ENCODE data around the gene CCDC61. TPM values are rescaled to one million over a fixed set of nuclear protein-coding genes. Genes with fewer than 3 reads are reported as not detected.

Gene CCDC61
- total and polyA plus RNA-seq, 4 experiments from 2014 or later: 6.4 to 39.6 (median 23.3) TPM

- Histone ChIP-seq H3K4me1 (ENCODE audit: insufficient read depth, low read length) (peaks cover 19% of the 10 kb centered on the region), H3K36me3 (ENCODE audit: insufficient read depth, low read length) (no peaks in the 10 kb centered on the region), H3K27me3 (ENCODE audit: insufficient read depth, low read length) (peaks cover 22% of the 10 kb centered on the region), H3K9me3 (ENCODE audit: control insufficient read depth in 1 of 2, low read length in 2 of 2) (no peaks in the 10 kb centered on the region), H3K27ac (ENCODE audit: low read depth, low read length) (no peak overlapping the region), H3K4me3 (ENCODE audit: low read length in 2 of 2) (no peak overlapping the region)
- Mint-ChIP-seq H3K27ac (no peak overlapping the region), H3K36me3 (no peaks in the 10 kb centered on the region), H3K9me3 (peaks cover 0 to 4% (median 0%) of the 10 kb centered on the region in 8 donors), H3K4me1 (peaks cover 13 to 17% (median 15%) of the 10 kb centered on the region in 4 donors), H3K4me3 (no peak overlapping the region), H3K27me3 (peaks cover 40 to 57% of the 10 kb centered on the region in 2 donors)
- ChIA-PET CTCF (ENCODE audit: partially characterized antibody) (no interaction called here), POLR2A (ENCODE audit: partially characterized antibody) (no interaction called here)
- intact Hi-C loops (cut with micrococcal nuclease): no loop called here
- no peak for DNase-seq
These were observed 26.6 kb upstream of the CCDC61 start for GRCh38 chr19:45968626-45969025.

- H3K4me3 ChIP-seq (ENCODE audit: low read length in 2 of 2): no peak overlapping the region
- peaks cover 41 to 58% of the 10 kb centered on the region in 2 donors for H3K27me3 Mint-ChIP-seq
- no peak for DNase-seq
- H3K4me1 ChIP-seq (ENCODE audit: insufficient read depth, low read length): peaks cover 24% of the 10 kb centered on the region
- no peak overlapping the region for H3K27ac ChIP-seq (ENCODE audit: low read depth, low read length)
- CTCF ChIA-PET (ENCODE audit: partially characterized antibody): no interaction called here
- H3K4me3 Mint-ChIP-seq: no peak overlapping the region
- H3K9me3 Mint-ChIP-seq: peaks cover 0 to 4% (median 0%) of the 10 kb centered on the region in 8 donors
- no peaks in the 10 kb centered on the region for H3K36me3 ChIP-seq (ENCODE audit: insufficient read depth, low read length)
- H3K27ac Mint-ChIP-seq: no peak overlapping the region
- POLR2A ChIA-PET (ENCODE audit: partially characterized antibody): interaction anchor here (0.6 kb wide), 1 partner anchor 384 kb away, joined by 3 read pairs; no protein-coding TSS in a partner anchor
- H3K27me3 ChIP-seq (ENCODE audit: insufficient read depth, low read length): peaks cover 22% of the 10 kb centered on the region
- peaks cover 14 to 19% (median 16%) of the 10 kb centered on the region in 4 donors for H3K4me1 Mint-ChIP-seq
- no peaks in the 10 kb centered on the region for H3K36me3 Mint-ChIP-seq
- H3K9me3 ChIP-seq (ENCODE audit: control insufficient read depth in 1 of 2, low read length in 2 of 2): no peaks in the 10 kb centered on the region
- intact Hi-C loops (cut with micrococcal nuclease): no loop called here
These were observed 25.6 kb upstream of the CCDC61 start for GRCh38 chr19:45969676-45970075.

GRCh38 chr19:45971260-45971902, 23.9 kb upstream of the CCDC61 start:
- H3K27ac ChIP-seq (ENCODE audit: low read depth, low read length): no peak overlapping the region
- peak overlapping the region in 2 of 7 donors; percentile 26 to 71 for H3K27ac Mint-ChIP-seq
- H3K9me3 Mint-ChIP-seq: peaks cover 0 to 4% (median 0%) of the 10 kb centered on the region in 8 donors
- ChIA-PET CTCF (ENCODE audit: partially characterized antibody) (no interaction called here), POLR2A (ENCODE audit: partially characterized antibody) (no interaction called here)
- H3K4me1 ChIP-seq (ENCODE audit: insufficient read depth, low read length): peaks cover 24% of the 10 kb centered on the region
- intact Hi-C loops (cut with micrococcal nuclease): no loop called here
- no peaks in the 10 kb centered on the region for H3K36me3 Mint-ChIP-seq
- peaks cover 27% of the 10 kb centered on the region for H3K27me3 ChIP-seq (ENCODE audit: insufficient read depth, low read length)
- H3K4me1 Mint-ChIP-seq: peaks cover 14 to 23% (median 18%) of the 10 kb centered on the region in 4 donors
- H3K4me3 ChIP-seq (ENCODE audit: low read length in 2 of 2): no peak overlapping the region
- H3K4me3 Mint-ChIP-seq: peak overlapping the region in 3 of 8 donors; percentile 40 to 57 (median 46)
- DNase-seq: no peak
- no peaks in the 10 kb centered on the region for H3K9me3 ChIP-seq (ENCODE audit: control insufficient read depth in 1 of 2, low read length in 2 of 2)
- H3K27me3 Mint-ChIP-seq: peaks cover 44 to 65% of the 10 kb centered on the region in 2 donors
- H3K36me3 ChIP-seq (ENCODE audit: insufficient read depth, low read length): no peaks in the 10 kb centered on the region

- intact Hi-C loops (cut with micrococcal nuclease): no loop called here
- no peak overlapping the region for H3K4me3 ChIP-seq (ENCODE audit: low read length in 2 of 2)
- H3K27me3 ChIP-seq (ENCODE audit: insufficient read depth, low read length): peaks cover 27% of the 10 kb centered on the region
- no peak overlapping the region for H3K27ac ChIP-seq (ENCODE audit: low read depth, low read length)
- DNase-seq: peak; percentile 34 to 80 (median 49)
- no peaks in the 10 kb centered on the region for H3K36me3 ChIP-seq (ENCODE audit: insufficient read depth, low read length)
- peaks cover 48 to 64% of the 10 kb centered on the region in 2 donors for H3K27me3 Mint-ChIP-seq
- peaks cover 0 to 4% (median 0%) of the 10 kb centered on the region in 8 donors for H3K9me3 Mint-ChIP-seq
- ChIA-PET POLR2A (ENCODE audit: partially characterized antibody) (no interaction called here), CTCF (ENCODE audit: partially characterized antibody) (no interaction called here)
- peaks cover 24% of the 10 kb centered on the region for H3K4me1 ChIP-seq (ENCODE audit: insufficient read depth, low read length)
- H3K4me1 Mint-ChIP-seq: peaks cover 14 to 23% (median 18%) of the 10 kb centered on the region in 4 donors
- H3K9me3 ChIP-seq (ENCODE audit: control insufficient read depth in 1 of 2, low read length in 2 of 2): no peaks in the 10 kb centered on the region
- no peaks in the 10 kb centered on the region for H3K36me3 Mint-ChIP-seq
- H3K27ac Mint-ChIP-seq: peak overlapping the region in 4 of 7 donors; percentile 14 to 75 (median 26)
- H3K4me3 Mint-ChIP-seq: peak overlapping the region; percentile 11 to 57 (median 43)
These were observed 23.0 kb upstream of the CCDC61 start for GRCh38 chr19:45972081-45972946.

- Mint-ChIP-seq H3K4me1 (peaks cover 14 to 23% (median 18%) of the 10 kb centered on the region in 4 donors), H3K9me3 (peaks cover 0 to 4% (median 0%) of the 10 kb centered on the region in 8 donors), H3K27me3 (peaks cover 48 to 59% of the 10 kb centered on the region in 2 donors), H3K4me3 (peak overlapping the region in 3 of 8 donors; percentile 29 to 52 (median 43)), H3K27ac (peak overlapping the region in 1 of 7 donors; percentile 26), H3K36me3 (no peaks in the 10 kb centered on the region)
- H3K4me3 ChIP-seq (ENCODE audit: low read length in 2 of 2): no peak overlapping the region
- intact Hi-C loops (cut with micrococcal nuclease): no loop called here
- H3K27me3 ChIP-seq (ENCODE audit: insufficient read depth, low read length): peaks cover 27% of the 10 kb centered on the region
- no peaks in the 10 kb centered on the region for H3K36me3 ChIP-seq (ENCODE audit: insufficient read depth, low read length)
- CTCF ChIA-PET (ENCODE audit: partially characterized antibody): no interaction called here
- DNase-seq: no peak
- POLR2A ChIA-PET (ENCODE audit: partially characterized antibody): no interaction called here
- H3K4me1 ChIP-seq (ENCODE audit: insufficient read depth, low read length): peaks cover 24% of the 10 kb centered on the region
- H3K27ac ChIP-seq (ENCODE audit: low read depth, low read length): no peak overlapping the region
- H3K9me3 ChIP-seq (ENCODE audit: control insufficient read depth in 1 of 2, low read length in 2 of 2): no peaks in the 10 kb centered on the region
These were observed 22.2 kb upstream of the CCDC61 start for GRCh38 chr19:45972947-45973540.

- H3K4me3 Mint-ChIP-seq: peak within 1 kb of the TSS in 7 of 8 donors; percentile 21 to 73 (median 52)
These were observed 21.5 kb upstream of the CCDC61 start, which contains the start of gene NOVA2 for GRCh38 chr19:45973553-45974338. Gene NOVA2, minus strand, starts transcription at chr19:45973865. Its CDS starts 514 bp downstream, at chr19:45973351.

More at GRCh38 chr19:45973553-45974338, 21.5 kb upstream of the CCDC61 start, which contains the start of gene NOVA2:
- ChIA-PET CTCF (ENCODE audit: partially characterized antibody) (no interaction called here), POLR2A (ENCODE audit: partially characterized antibody) (interaction anchor here (1.2 kb wide), 1 partner anchor 71 kb away, joined by 3 read pairs; no protein-coding TSS in a partner anchor)
- peaks cover 27% of the 10 kb centered on the region for H3K27me3 ChIP-seq (ENCODE audit: insufficient read depth, low read length)
- Mint-ChIP-seq H3K36me3 (no peaks in the 10 kb centered on the region), H3K27ac (peak within 1 kb of the TSS in 2 of 7 donors; percentile 27 to 54), H3K27me3 (peaks cover 48 to 53% of the 10 kb centered on the region in 2 donors), H3K9me3 (peaks cover 0 to 2% (median 0%) of the 10 kb centered on the region in 8 donors), H3K4me1 (peaks cover 14 to 23% (median 18%) of the 10 kb centered on the region in 4 donors)
- H3K4me1 ChIP-seq (ENCODE audit: insufficient read depth, low read length): peaks cover 24% of the 10 kb centered on the region
- H3K4me3 ChIP-seq (ENCODE audit: low read length in 2 of 2): no peak within 1 kb of the TSS
- intact Hi-C loops (cut with micrococcal nuclease): no loop called here
- no peak within 1 kb of the TSS for H3K27ac ChIP-seq (ENCODE audit: low read depth, low read length)
- H3K9me3 ChIP-seq (ENCODE audit: control insufficient read depth in 1 of 2, low read length in 2 of 2): no peaks in the 10 kb centered on the region
- H3K36me3 ChIP-seq (ENCODE audit: insufficient read depth, low read length): no peaks in the 10 kb centered on the region
- DNase-seq: no peak

All from CD4-positive, alpha-beta memory T cell (primary cell).